GM12878 (cell line): ENCODE results near the gene CLNK. TPM values are rescaled to one million over a fixed set of nuclear protein-coding genes. Genes with fewer than 3 reads are reported as not detected.

Source experiments
- ATAC-seq: fragments of 200-7000 bp; cut with Tn5 transposase; 3 replicates; pipeline ENCODE4 v1.9.1; 2020; ENCODE audit warnings: mild to moderate bottlenecking, moderate library complexity
- BruUV-seq: library from RNA; stranded (reverse); fragments of 400-500 nt; replicated peaks from 2 replicates; lab custom pipeline; 2021; lab: Mats Ljungman, UMichigan
- CTCF ChIA-PET: fragments of 300-600 bp; sonication (Branson Sonifier 250); formaldehyde crosslinking; extraction: SDS; loops from one replicate; lab custom pipeline; 2021; ENCODE audit warnings: inconsistent platforms; lab: Yijun Ruan, JAX
- POLR2A ChIA-PET: fragments of 350-600 bp; formaldehyde crosslinking; extraction: SDS; loops from one replicate; lab custom pipeline; 2021; ENCODE audit warnings: inconsistent platforms; lab: Charles Lee
- RAD21 ChIA-PET: fragments of 300-600 bp; sonication (Branson Sonifier 250); formaldehyde crosslinking; loops from one replicate; lab custom pipeline; 2023; ENCODE audit warnings: antibody characterized with exemption; ENCODE audit not compliant: unreplicated experiment; lab: Charles Lee
- SMC1A ChIA-PET: fragments of 300-600 bp; sonication (Branson Sonifier 250); formaldehyde crosslinking; loops from one replicate; lab custom pipeline; 2023; ENCODE audit not compliant: unreplicated experiment, uncharacterized antibody; lab: Charles Lee
- DNase-seq: peaks from one replicate; pipeline ENCODE4 v3.0.0-alpha.2; 2011; ENCODE audit warnings: low read depth, low spot score
- FAIRE-seq: peaks from 3 replicates; lab custom pipeline; 2011; peaks lifted over from hg19 to GRCh38; lab: Jason Lieb, UNC
- H2AFZ ChIP-seq: 2 replicates; pipeline ENCODE4 v1.6.0; 2011; ENCODE audit warnings: low read depth, low read length, control low read depth; ENCODE audit not compliant: control insufficient read depth
- H3K27ac ChIP-seq: 2 replicates; pipeline ENCODE4 v1.5.1; 2011; ENCODE audit warnings: control low read depth; ENCODE audit not compliant: control insufficient read depth, insufficient read depth
- H3K27me3 ChIP-seq, 2 experiments: replicated peaks in 1 of 2; 2 replicates each; pipeline versions ENCODE4 v1.6.0 to v1.6.1; 2011; ENCODE audit warnings: low read length in 1 of 2; ENCODE audit not compliant: control insufficient read depth in 2 of 2, insufficient read depth in 2 of 2
- H3K36me3 ChIP-seq, 2 experiments: 2 replicates each; pipeline ENCODE4 v1.5.1; 2011; ENCODE audit warnings: low read length in 1 of 2; ENCODE audit not compliant: control insufficient read depth in 2 of 2, insufficient read depth in 2 of 2
- H3K4me1 ChIP-seq: 2 replicates; pipeline ENCODE4 v1.6.1; 2011; ENCODE audit warnings: mild to moderate bottlenecking, low read length, moderate library complexity, mixed read lengths; ENCODE audit not compliant: control insufficient read depth, insufficient read depth
- H3K4me2 ChIP-seq: 2 replicates; pipeline ENCODE4 v1.6.0; 2011; ENCODE audit warnings: control low read depth; ENCODE audit not compliant: control insufficient read depth, insufficient read depth
- H3K4me3 ChIP-seq: fragments of 200-600 bp; sonication (generic); 2 replicates; pipeline ENCODE4 v1.5.1; 2016
- H3K79me2 ChIP-seq: 2 replicates; pipeline ENCODE4 v1.6.0; 2011; ENCODE audit warnings: low read length; ENCODE audit not compliant: control insufficient read depth, insufficient read depth
- H3K9ac ChIP-seq: 2 replicates; pipeline ENCODE4 v1.8.0; 2011; ENCODE audit warnings: low read length, control low read depth, mixed read lengths; ENCODE audit not compliant: control insufficient read depth, insufficient read depth
- H3K9me3 ChIP-seq: replicated peaks from 3 replicates; pipeline ENCODE4 v1.5.1; 2011; ENCODE audit warnings: mild to moderate bottlenecking, low read length; ENCODE audit not compliant: control insufficient read depth, insufficient read depth
- H4K20me1 ChIP-seq: 2 replicates; pipeline ENCODE4 v1.6.0; 2011; ENCODE audit not compliant: control insufficient read depth, insufficient read depth
- WGBS: methylation state at CpG from one replicate; pipeline ENCODE4 v1.1.6; 2016; ENCODE audit warnings: low lambda C conversion rate; ENCODE audit not compliant: insufficient replicate concordance, insufficient coverage; ENCODE audit errors: missing lambda C conversion rate; 5-methylcytosine and 5-hydroxymethylcytosine counted together
- in situ Hi-C: fragments of 300-500 bp; cut with MboI; formaldehyde crosslinking; loops from 9 replicates; pipeline ENCODE4 v1.14.3; 2018; ENCODE audit warnings: mixed read lengths
- intact Hi-C: fragments of 100-400 bp; cut with micrococcal nuclease; formaldehyde crosslinking; loops from one replicate; pipeline ENCODE4 v1.14.2; 2022; ENCODE audit not compliant: unreplicated experiment
- polyA plus RNA-seq, 11 experiments: library from polyadenylated mRNA; depleted of rRNA in 4 of 11; unstranded in 6 of 11; stranded (reverse) in 5 of 11; fragments of >200 nt; fragmentation: Nextera tagmentation in 4 of 11; fragmentation: Illumina TruSeq in 1 of 11; extraction: Ambion mirVana in 4 of 11; extraction: Trizol in 1 of 11; gene quantifications; 1 replicate in 1 of 11; 2 replicates in 10 of 11; pipeline versions ENCODE4 v1.2.1 to v1.2.3, GENCODE V29; 2011 to 2016; ENCODE audit warnings: inconsistent platforms in 2 of 11, missing spikeins in 2 of 11, low read depth in 1 of 11
- total RNA-seq, 4 experiments: library from RNA; depleted of rRNA in 3 of 4; stranded (reverse); fragments of >200 nt in 3 of 4; fragmentation: Illumina TruSeq in 1 of 4; extraction: Trizol in 1 of 4; gene quantifications; 2 replicates each; pipeline versions ENCODE4 v1.2.1 to v1.2.3, GENCODE V29; 2013 to 2021
- TF ChIP-seq, protein P1 (sequence below): IDR thresholded peaks from 2 replicates; pipeline ENCODE4 v1.6.1; 2012; ENCODE audit warnings: improper control_type of control experiment, low read depth, low read length; ENCODE audit not compliant: insufficient replicate concordance

Gene CLNK
- total and polyA plus RNA-seq, 10 of the 15 experiments (the other 5 are each of a cell fraction or from before 2014, with no cell fraction given), result 2.1 to 14.3 (median 2.7) TPM

DNA sequence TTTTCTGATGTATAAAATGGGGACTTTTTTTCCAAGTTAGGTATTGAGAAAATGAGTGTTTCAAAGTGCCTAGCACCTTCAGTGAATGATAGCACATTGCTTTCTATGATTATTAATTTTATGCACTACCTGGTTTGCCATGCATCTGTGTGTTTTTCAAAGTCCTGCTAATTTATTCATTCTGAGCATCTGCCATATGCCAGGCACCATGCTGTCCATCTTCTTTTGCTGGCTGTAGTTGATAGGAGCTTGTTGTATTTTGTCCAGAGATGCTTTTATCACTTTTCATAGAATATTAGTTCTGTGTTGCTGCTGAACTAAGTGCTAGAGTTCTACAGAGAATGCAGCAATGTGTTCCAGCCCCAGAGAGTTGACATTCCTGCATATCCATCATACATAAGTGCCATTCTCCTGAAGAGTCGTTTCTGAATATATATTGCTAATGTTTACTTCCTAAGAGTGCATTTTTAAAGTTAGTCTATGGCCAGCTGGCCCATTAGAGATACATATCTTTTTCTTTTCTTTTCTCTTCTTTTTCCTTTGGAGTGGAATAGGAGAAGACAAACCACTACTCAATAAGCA lies 49.0 kb upstream of the CLNK start:
- POLR2A ChIA-PET, result interaction anchor here (0.6 to 1.9 kb wide), 4 partner anchors 14 to 726 kb away, joined by 3 to 10 read pairs (median 6); no protein-coding TSS in a partner anchor
- CTCF ChIA-PET, result interaction anchor here (0.9 to 2.5 kb wide), 4 partner anchors 8 to 46 kb away, joined by 3 to 23 read pairs (median 6); no protein-coding TSS in a partner anchor
- TF ChIP-seq, protein P1, sequence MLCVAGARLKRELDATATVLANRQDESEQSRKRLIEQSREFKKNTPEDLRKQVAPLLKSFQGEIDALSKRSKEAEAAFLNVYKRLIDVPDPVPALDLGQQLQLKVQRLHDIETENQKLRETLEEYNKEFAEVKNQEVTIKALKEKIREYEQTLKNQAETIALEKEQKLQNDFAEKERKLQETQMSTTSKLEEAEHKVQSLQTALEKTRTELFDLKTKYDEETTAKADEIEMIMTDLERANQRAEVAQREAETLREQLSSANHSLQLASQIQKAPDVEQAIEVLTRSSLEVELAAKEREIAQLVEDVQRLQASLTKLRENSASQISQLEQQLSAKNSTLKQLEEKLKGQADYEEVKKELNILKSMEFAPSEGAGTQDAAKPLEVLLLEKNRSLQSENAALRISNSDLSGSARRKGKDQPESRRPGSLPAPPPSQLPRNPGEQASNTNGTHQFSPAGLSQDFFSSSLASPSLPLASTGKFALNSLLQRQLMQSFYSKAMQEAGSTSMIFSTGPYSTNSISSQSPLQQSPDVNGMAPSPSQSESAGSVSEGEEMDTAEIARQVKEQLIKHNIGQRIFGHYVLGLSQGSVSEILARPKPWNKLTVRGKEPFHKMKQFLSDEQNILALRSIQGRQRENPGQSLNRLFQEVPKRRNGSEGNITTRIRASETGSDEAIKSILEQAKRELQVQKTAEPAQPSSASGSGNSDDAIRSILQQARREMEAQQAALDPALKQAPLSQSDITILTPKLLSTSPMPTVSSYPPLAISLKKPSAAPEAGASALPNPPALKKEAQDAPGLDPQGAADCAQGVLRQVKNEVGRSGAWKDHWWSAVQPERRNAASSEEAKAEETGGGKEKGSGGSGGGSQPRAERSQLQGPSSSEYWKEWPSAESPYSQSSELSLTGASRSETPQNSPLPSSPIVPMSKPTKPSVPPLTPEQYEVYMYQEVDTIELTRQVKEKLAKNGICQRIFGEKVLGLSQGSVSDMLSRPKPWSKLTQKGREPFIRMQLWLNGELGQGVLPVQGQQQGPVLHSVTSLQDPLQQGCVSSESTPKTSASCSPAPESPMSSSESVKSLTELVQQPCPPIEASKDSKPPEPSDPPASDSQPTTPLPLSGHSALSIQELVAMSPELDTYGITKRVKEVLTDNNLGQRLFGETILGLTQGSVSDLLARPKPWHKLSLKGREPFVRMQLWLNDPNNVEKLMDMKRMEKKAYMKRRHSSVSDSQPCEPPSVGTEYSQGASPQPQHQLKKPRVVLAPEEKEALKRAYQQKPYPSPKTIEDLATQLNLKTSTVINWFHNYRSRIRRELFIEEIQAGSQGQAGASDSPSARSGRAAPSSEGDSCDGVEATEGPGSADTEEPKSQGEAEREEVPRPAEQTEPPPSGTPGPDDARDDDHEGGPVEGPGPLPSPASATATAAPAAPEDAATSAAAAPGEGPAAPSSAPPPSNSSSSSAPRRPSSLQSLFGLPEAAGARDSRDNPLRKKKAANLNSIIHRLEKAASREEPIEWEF, result no peak
- WGBS, result 100% methylated on average over 1 of the region's 1 CpG
- Histone ChIP-seq H3K36me3 (no peaks in the 10 kb centered on the region), H3K27me3 (no peaks in the 10 kb centered on the region), H3K4me2 (peak overlapping the region; percentile 45), H3K27ac (peak overlapping the region; percentile 89), H3K4me1 (peaks cover 45% of the 10 kb centered on the region), H4K20me1 (no peaks in the 10 kb centered on the region), H3K9ac (no peak overlapping the region), H3K4me3 (no peak overlapping the region), H3K79me2 (no peaks in the 10 kb centered on the region), H3K9me3 (no peaks in the 10 kb centered on the region; the same call in 1 of the 3 replicates), H2AFZ (no peak overlapping the region)
- no peak for DNase-seq
- in situ Hi-C loops (no loop called here), intact Hi-C loops (loop anchor here (1.0 to 10.0 kb wide), 6 partner anchors 10 to 729 kb away; no protein-coding TSS in a partner anchor)
- SMC1A ChIA-PET, result interaction anchor here (0.7 to 6.9 kb wide), 11 partner anchors 8 to 366 kb away, joined by 3 to 95 read pairs (median 8); partner anchors contain the start of gene CLNK
- no TSS peak for BruUV-seq
- FAIRE-seq, result no peak
- ATAC-seq, result no peak
- RAD21 ChIA-PET, result interaction anchor here (0.5 to 3.7 kb wide), 12 partner anchors 9 to 357 kb away, joined by 3 to 48 read pairs (median 4); no protein-coding TSS in a partner anchor
